HG03103 (cell line): ENCODE measurements around the gene CIAO1.

Experiments used
- ATAC-seq: cut with Tn5 transposase; IDR thresholded peaks from one replicate; pipeline ENCODE4 v1.9.1; 2021; ENCODE audit warnings: low read depth; ENCODE audit not compliant: unreplicated experiment

Gene CIAO1

GRCh38 chr2:96320728-96321622 lies 55.0 kb downstream of the CIAO1 start:
- ATAC-seq, result peak; percentile 5
